Stimulated activated CD8-positive, alpha-beta memory T cell treated with anti-CD3 and anti-CD28 coated beads, Interleukin-15, amount 100 ng/mL, for 4 hours (primary cell): ENCODE results near the gene DNAH7.
"Not testable (repeated sequence)": the region's sequence is repeated elsewhere in the genome, so short reads cannot be mapped to it uniquely, and the experiment has no call there.

Experiments used
- DNase-seq, 2 donors: peaks; one replicate each; pipeline ENCODE4 v3.0.0-alpha.2; 2020; ENCODE audit warnings: low read depth in 2 of 2

The DNAH7 gene

DNA sequence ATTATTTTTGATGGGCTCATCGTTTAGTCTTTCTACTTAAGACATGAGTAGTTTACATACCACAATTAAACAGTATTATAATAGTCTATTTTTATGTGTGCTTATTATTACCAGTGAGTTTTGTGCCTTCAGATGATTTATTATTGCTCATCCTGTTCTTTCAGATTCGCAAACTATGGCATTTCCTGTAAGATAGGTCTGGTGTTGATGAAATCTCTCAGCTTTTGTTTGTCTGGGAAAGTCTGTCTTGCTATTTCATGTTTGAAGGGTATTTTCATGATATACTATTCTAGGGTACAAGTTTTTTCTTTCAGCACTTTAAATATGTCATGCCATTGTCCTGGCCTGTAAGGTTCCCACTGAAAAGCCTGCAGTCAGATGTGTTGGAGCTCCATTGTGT, 101.3 kb downstream of the DNAH7 start:
- DNase-seq = no peak

DNA sequence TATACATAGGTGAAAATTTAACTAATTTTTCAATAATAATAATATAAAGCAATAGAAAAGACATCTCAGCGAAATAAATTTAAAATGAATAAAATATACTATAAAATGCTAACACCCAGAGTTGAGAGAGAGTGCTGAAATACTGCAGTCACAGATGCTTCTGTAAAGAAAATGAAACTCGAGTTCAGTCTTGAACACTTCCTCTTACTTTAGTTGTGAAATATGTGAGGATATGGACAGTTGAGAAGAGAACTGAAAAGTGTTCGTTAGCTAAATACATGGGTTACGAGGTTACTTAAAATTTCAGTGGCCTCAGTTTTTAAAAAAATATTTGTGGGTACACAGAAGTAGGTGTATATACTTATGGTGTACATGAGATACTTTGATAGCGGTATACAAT, 106.8 kb downstream of the DNAH7 start:
- DNase-seq = no peak

DNA sequence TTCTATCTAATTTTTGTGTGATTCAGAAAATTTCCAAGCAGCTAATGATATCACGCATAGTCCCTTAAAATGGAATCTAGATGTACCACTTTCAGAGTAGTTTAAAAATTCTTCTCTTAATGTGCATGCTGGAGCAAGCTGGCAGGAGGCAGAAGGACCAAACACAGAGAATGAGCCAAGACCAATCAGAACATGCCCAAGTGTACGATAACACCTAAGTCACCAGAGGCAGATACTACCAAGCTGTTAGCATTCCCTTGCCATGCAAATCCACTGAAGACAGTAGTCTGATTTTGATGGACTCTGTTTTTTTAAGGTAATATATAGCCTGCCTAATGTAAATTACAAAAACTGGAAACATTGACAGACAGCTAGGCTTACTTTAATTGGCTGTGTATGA, 109.3 kb downstream of the DNAH7 start:
- DNase-seq = no peak

DNA sequence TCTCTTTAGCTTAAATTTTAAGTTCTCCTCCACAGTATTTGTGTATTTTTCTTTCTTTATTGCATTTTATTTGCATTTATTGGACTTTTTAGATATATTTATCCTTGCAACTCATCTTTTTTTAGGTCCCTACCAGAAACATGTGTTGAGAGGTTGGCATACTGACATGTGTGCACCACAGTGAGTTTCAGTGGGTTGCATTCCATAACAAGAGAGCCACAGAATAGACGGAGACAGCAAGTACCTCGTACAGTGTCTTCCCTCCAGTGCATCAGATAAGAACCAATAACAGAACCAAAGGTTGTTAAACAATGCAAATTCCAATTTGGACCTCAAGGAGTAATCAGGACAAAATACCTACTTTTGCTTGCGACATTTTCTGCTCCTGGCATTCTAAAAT, 111.9 kb downstream of the DNAH7 start:
- DNase-seq = no peak

DNA sequence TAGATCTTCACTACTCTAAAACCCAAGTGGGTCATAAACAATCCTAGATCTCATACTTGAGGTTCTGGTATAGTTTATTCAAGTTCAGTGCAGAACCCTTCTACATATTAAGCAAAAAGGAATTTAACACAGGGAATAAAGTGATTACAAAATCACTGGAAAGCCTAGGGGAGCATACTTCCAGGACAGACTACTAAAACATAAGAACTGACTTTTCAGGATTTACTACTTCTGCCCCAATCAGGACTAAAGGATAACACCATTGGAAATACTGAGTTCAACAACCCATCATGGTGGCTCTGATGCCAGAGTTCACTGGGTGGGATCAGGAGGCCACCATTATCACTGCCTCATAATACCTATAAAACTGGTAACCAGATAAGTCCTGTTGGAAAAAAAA, 123.6 kb downstream of the DNAH7 start:
- DNase-seq = no peak

DNA sequence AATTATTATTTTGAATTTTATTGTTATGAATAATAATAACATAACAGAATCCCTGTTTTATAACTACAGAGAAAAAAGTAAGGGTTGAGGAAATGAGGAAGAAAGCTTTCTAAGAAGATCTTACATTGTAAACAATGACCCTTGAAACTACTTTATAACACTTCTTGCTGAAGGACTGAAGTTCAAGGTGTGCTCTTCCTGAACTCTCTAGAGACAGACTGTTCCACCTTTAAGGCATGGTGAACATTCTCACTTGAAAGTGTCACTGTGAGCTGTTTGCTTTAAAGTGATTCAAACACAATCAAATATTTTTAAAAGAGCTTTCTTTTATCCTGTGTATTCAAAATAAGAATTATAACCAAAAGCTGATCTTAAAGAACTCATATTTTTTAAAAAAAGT, 131.5 kb downstream of the DNAH7 start:
- DNase-seq = no peak

DNA sequence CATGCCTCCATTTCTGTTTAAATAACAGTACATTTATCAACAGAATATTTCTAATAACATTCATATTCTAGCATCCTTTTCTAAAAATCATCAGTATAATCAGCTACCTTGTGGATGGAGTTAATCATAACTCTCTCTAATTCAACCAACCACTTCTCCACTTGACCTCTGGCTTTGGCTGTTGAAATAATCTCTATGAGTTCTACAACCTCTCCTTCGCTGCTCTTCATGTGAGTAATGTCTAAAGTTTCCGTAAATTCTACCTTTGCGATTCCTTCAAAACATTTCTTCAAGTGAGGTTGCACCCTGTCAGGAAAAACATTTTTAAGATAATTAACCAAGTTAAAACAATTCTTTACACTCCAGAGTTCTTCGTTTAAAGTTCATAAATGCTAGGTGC, 134.2 kb downstream of the DNAH7 start:
- no peak for DNase-seq

DNA sequence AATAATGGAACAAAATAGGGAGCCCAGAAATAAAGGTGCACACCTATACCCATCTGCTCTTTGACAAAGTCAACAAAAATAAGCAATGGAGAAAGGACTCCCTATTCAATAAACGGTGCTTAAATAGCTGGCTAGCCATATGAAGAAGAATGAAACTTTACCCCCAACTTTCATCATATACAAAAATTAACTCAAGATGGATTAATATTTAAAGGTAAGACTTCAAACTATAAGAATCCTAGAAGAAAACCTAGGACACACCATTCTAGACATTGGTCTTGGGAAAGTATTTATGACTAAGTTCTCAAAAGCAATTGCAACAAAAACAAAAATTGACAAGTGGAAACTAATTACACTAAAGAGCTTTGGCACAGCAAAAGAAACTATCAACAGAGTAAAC, 139.1 kb downstream of the DNAH7 start:
- no peak for DNase-seq

DNA sequence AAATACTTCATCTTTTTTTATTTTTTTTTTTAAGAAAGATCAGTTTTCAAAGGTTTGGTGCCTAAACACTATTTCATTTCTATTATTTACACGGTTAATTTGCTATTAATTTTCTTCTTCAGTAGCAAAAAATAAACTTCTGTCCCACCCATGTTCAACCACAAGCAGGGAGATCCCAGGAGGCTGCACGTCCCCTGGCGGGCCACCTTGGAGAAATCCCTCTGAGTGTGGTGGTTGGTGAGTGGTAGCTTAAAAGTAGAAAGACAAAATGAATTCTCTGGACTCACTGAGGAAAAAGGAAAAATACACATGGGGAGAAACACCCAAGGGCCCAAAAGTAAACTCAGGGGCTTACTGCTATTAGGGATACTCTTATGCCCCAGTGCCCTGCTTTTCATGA, 143.5 kb downstream of the DNAH7 start:
- no peak for DNase-seq

DNA sequence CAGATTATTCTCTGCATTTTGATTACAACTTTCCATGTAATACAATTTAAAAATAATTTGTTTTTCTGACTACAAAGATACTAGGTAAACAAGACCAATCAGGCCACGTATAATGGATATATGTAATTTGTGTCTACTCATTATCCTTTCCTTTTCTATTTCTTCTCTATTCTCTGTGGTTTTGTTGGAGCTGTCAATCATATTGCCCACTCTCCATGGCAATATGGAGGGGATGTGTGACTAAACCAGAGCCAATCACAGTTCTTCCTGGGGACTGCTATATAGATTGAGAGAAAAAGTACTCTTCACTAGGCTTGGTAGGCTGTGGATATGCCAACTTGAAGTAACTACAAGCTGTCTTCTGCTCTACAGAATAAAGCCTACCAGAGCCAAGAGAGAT, 144.7 kb downstream of the DNAH7 start:
- no peak for DNase-seq

DNA sequence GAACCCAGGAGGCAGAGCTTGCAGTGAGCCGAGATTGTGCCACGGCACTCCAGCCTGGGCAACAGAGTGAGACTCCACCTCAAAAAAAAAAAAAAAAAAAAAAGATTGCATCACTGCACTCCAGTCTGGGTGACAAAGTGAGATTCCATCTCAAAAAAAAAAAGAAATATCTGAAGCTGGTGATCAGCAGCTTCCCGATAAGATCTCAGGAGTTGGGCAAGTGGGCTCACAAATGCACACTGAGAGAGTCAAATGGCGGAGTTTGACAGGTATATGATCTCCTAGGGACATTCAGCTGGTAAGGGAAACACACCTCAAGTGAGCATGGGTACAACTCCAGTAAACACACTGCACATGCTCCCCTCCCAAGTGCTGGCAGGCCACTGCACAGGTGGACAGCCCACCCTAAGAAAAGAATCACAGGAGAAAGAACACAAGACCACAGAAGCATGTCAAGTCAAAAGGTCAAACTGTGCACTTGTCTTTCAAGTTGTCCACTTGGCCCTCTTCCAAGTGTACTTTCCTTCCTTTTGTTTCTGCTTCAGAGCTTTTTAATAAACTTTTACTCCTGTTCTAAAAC, 151.5 kb downstream of the DNAH7 start:
- not testable (repeated sequence) for DNase-seq

DNA sequence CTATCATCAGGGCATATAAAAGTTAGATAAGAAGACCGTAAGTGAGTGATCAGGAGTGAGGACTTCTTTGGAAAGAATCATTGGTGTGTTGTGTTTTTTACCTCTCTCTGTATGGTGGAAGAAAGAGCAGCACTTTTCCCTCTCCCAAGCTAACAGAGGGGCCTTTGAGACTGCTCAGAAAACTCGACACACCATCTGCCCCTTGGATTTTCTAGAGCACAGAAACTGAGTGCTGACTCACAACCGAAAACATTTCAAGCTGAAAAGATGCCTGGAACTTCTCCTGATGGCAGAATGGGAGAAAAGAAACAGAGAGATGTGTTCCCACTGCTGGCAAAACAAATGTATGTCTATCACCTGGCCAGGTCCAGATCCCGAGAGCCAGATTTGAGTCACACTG, 156.6 kb downstream of the DNAH7 start:
- DNase-seq = no peak

DNA sequence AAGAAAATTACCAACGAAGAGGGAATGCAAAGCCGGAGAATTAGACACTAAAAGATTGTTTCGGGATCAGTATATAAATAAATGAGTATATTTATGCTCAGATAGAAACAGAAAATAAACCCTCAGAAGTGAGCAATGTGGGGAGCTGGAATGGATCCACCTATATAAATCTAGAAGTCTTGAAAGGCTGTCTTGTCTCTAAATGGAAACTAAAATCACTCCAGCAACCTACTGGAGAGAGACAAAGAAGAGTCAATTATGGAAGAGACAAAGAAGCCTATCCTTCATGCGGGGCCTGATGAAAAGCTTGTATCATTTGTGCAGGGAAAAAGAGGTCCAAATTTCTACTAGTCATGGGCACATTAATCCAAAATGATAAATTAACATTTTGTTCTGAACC, 158.1 kb downstream of the DNAH7 start:
- DNase-seq = no peak

DNA sequence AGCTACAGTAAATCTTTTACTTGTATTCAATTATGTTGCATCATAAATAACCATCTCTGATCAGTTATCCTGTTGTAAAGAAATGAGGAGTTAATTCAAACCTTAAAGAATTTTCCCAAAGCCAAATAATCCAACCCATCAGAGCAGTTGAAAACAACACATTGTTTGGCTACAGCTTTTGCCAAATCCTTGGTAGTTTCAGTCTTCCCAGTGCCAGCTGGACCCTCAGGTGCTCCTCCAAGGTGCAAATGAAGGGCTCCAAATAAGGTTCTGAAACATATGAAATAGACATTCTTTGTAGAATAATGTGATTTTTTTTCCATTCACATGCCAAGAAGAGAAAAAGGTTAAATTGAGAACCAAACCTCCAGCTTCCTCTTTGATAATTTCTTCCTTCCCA, 158.7 kb downstream of the DNAH7 start:
- no peak for DNase-seq

DNA sequence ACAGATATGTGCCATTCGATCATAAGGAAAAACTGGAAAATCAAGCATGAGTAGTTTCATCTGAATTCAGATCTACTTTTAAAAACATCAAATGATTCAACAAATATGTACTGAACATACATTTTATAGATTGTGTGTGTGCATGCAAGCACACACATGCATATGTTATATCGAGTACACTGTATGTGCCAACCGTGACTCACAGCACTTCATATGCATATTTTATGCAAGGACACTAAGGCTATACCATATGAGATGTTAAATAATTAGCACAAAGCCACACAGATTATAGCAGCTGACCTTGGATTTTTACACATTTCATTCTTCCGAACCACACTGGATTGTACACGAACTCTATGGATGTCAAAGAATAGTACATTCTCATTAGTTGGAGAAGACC, 161.2 kb downstream of the DNAH7 start:
- no peak for DNase-seq

DNA sequence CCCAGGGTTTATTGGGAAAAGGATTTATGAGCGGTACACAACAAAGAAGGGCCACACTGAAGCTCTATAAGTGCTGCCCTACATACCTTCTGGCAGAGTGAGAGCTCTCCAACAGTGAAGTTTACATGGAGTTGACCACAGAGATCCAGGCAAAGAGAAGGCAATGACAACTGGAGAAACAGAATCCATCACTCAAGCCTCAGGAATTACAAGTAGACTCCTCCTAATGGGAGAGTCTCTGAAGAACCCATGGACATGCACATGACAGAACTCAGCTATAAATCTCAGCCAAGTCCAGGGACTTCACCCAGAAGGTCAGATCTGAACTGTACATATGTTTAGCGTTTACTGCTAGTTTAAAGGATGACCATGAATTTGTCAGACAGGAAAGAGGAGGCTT, 164.7 kb downstream of the DNAH7 start:
- no peak for DNase-seq

DNA sequence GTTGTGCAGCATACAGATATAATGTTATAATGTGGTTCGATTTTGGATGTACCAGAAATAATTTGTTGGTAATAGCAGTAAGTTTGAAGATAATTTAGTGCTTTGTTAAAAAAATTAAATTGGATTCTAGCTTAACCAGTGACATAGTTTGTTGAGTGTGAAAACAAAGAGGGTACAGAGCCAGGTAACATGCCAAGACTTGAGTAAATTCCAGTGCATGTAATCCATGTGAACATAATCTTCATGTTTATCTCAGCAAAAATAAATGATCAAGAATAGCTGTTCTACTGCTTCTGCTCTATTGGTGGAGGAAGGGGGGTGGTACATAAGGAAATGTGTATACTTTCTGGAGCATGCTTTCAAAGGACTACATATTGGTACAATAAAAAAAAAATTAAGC, 165.8 kb downstream of the DNAH7 start:
- DNase-seq = no peak

DNA sequence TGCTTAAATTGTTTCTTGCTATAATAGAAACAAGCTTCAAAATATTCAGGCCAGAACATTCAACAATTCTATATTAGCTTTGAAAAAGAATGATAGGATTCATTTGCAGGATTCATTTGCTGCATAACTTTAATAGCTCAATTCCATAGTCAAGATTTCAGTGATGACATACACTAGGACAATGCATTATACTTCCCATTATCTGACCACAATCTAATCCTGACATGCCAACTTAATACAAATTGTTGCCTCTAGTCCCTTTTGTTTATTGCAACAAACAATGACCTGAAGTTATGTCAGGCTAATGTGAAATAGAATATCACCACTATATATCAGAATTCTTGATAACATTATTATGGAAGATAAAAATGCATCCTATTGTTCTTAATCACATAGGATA, 169.4 kb downstream of the DNAH7 start:
- DNase-seq = no peak

DNA sequence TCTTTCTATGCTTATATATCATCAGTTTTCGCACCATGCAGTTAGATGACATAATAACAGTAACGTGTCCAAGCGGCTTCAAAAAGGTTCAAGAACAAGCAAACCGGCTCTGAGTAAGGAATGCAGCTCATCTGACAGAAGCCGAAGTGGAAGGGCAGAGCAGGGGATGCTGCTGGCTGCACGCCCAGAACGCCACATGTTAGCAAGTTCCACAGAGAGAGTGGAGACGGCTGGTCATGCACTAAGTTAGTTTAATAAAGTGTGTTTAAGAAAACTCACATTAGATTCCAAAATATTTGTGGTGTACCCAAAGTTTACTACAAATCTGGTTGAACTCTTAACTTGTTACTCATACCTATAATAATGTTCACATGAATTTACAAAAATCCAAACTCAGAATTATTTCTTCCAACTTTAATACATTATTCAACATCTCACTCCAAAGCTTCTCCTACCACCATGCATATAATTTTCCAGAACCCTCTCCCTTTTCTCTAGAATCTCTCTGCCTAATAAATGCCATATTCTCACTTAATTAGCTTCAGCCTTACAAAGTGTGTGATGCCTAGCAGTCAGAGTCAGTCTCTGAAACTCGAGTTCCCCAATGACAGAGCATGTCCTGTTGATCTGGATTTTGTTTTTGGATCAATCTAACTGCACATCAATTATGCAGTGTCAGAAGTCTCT, 170.0 kb downstream of the DNAH7 start:
- no peak for DNase-seq

DNA sequence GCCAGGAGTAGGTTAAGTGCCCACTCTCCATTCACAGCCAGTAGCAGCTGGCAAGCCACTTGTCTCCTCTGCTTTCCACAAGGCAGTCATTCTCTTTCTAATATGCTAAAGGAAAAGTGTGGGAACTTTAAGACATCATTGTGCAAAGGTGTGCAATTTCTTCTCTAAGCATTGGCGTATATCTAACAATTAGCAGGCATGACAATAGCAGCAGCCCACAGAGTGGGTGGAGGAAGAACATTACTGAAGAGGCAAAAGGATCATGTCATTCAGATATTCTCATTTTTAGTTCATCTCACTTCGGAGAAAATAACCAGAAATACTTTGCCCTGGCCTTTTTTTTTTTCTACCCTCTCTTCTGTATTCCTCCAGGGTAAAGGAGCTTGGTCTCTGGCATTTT, 177.6 kb downstream of the DNAH7 start:
- no peak for DNase-seq

DNA sequence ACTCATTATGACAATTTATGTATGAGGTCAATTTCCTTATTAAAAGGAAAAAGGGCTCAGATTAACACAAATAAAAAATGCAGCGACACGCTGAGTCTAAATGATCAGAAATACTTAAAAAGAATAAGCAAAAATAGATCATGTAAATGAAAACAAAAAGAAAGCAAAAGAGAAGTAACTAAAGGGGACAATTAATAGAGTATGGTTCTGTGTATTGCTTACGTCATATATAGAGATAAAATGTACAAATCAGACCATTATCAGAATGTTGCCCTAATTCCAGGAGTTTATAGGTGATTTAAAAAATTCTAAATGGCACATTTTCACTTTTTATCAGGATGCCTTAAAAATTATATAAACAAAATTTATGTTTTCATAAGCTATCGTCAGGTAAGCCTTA, 189.5 kb downstream of the DNAH7 start:
- no peak for DNase-seq

DNA sequence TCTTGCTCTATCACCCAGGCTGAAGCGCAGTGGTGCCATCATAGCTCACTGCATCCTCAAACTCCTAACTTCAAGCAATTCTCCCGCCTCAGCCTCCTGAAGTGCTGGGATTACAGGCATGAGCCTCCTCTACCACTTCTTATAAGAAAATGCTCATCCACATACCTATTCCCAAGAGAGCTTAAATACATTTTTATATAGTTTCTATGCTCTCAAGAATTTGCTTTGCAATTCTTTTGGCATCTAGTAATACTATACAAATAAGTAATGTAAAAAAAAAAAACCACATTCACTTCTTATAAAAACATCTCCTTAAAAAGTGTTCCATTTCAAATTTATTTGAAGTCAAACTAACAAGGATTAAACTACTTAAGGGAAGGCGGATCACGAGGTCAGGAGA, 197.3 kb downstream of the DNAH7 start:
- DNase-seq = no peak

DNA sequence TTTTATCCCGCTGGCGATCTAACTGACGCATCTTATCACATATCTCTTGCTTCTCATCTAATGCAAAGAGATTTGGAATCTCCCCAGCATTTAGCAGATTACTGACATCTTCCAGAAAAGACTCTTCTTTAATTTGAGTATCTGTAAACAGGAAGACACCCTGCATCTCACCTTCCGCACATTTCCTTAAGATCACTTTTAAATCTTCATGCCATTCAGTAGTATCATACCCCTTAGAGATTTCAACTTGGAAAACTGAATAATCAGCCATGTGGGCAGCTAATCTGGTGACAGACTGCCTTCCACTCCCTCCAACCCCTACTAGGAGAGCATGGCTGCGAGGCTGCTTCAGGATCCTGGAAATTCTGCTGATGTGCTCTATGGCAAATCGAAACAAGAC, 204.3 kb downstream of the DNAH7 start:
- no peak for DNase-seq

DNA sequence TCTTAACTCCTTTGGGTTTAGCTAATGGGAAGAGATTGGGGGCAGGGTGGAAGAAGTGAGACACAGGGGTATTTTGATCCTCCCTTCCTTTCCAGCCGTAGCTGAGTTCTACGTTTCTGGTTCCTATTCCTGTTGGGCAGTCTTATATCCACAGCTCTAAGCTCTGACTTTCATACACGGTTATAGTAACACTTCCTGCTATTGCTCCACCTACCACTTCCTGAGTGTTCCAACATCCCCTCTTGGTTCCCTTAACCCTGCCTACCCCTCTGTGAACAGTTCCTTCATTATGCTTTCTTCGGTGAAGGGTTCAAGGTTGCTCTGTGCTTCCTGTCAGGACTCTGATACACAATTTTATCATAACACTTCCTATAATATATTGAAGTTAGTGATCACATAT, 205.1 kb downstream of the DNAH7 start:
- no peak for DNase-seq
